Ishikawa (cell line): ENCODE data around the gene MYO16.

Experiments
- CEBPB ChIP-seq: IDR thresholded peaks from 2 replicates; pipeline ENCODE4 v1.6.1; 2012
- CREB1 ChIP-seq: IDR thresholded peaks from 2 replicates; pipeline ENCODE4 v1.6.1; 2012; ENCODE audit warnings: low read depth
- EGR1 ChIP-seq: IDR thresholded peaks from 2 replicates; pipeline ENCODE4 v1.6.1; 2012
- EP300 ChIP-seq: IDR thresholded peaks from 2 replicates; pipeline ENCODE4 v1.6.1; 2012; ENCODE audit warnings: borderline replicate concordance
- FOXM1 ChIP-seq: IDR thresholded peaks from 2 replicates; pipeline ENCODE4 v1.6.1; 2012; ENCODE audit warnings: low read depth, borderline replicate concordance
- NFIC ChIP-seq: IDR thresholded peaks from 2 replicates; pipeline ENCODE4 v1.6.1; 2012
- RAD21 ChIP-seq: IDR thresholded peaks from 2 replicates; pipeline ENCODE4 v1.6.1; 2012; ENCODE audit warnings: low read depth
- TAF1 ChIP-seq: IDR thresholded peaks from 2 replicates; pipeline ENCODE4 v1.6.1; 2012; ENCODE audit warnings: low read depth, mild to moderate bottlenecking
- TCF12 ChIP-seq: IDR thresholded peaks from 2 replicates; pipeline ENCODE4 v1.6.1; 2012; ENCODE audit warnings: low read depth
- TEAD4 ChIP-seq: IDR thresholded peaks from 2 replicates; pipeline ENCODE4 v1.6.1; 2012
- YY1 ChIP-seq: IDR thresholded peaks from 2 replicates; pipeline ENCODE4 v1.6.1; 2012; ENCODE audit warnings: low read depth
- ZBTB7A ChIP-seq: IDR thresholded peaks from 2 replicates; pipeline ENCODE4 v1.6.1; 2012; ENCODE audit warnings: low read depth
- TF ChIP-seq, protein P1 (sequence below): IDR thresholded peaks from 2 replicates; pipeline ENCODE4 v1.6.1; 2012; ENCODE audit warnings: low read depth, mild to moderate bottlenecking
- TF ChIP-seq, protein P2 (sequence below): IDR thresholded peaks from 2 replicates; pipeline ENCODE4 v1.6.1; 2012
- TF ChIP-seq, protein P3 (sequence below): IDR thresholded peaks from 2 replicates; pipeline ENCODE4 v1.6.1; 2012

MYO16 gene

DNA sequence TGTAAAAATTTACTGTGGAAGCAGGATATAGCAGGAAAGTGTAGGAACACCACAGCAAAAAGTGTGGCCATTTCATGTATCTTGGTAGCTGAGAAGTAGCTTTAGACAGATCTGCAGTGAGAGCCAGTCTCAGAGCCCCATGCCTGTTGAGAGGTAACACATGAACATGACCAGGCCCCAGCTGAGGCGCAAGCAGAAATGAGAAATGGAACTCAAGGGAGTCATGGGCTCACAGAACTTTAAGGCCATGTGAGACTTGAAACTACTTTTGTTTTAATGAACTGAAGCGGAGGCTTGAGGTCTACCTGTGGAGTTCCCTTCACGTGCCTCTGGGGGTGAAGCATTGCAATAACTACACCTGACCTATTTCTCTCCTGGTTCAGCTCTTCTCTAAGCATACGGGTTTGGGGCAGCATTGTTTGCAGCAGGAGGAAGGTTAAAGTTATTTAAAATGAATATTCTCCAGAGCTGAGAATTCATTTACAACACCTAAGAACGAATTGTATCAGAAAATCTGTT, 3.3 kb downstream of the MYO16 start:
- TF ChIP-seq, protein P1, sequence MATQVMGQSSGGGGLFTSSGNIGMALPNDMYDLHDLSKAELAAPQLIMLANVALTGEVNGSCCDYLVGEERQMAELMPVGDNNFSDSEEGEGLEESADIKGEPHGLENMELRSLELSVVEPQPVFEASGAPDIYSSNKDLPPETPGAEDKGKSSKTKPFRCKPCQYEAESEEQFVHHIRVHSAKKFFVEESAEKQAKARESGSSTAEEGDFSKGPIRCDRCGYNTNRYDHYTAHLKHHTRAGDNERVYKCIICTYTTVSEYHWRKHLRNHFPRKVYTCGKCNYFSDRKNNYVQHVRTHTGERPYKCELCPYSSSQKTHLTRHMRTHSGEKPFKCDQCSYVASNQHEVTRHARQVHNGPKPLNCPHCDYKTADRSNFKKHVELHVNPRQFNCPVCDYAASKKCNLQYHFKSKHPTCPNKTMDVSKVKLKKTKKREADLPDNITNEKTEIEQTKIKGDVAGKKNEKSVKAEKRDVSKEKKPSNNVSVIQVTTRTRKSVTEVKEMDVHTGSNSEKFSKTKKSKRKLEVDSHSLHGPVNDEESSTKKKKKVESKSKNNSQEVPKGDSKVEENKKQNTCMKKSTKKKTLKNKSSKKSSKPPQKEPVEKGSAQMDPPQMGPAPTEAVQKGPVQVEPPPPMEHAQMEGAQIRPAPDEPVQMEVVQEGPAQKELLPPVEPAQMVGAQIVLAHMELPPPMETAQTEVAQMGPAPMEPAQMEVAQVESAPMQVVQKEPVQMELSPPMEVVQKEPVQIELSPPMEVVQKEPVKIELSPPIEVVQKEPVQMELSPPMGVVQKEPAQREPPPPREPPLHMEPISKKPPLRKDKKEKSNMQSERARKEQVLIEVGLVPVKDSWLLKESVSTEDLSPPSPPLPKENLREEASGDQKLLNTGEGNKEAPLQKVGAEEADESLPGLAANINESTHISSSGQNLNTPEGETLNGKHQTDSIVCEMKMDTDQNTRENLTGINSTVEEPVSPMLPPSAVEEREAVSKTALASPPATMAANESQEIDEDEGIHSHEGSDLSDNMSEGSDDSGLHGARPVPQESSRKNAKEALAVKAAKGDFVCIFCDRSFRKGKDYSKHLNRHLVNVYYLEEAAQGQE: no peak
- TF ChIP-seq RAD21: no peak
- TF ChIP-seq, protein P2, sequence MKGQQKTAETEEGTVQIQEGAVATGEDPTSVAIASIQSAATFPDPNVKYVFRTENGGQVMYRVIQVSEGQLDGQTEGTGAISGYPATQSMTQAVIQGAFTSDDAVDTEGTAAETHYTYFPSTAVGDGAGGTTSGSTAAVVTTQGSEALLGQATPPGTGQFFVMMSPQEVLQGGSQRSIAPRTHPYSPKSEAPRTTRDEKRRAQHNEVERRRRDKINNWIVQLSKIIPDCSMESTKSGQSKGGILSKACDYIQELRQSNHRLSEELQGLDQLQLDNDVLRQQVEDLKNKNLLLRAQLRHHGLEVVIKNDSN: no peak
- TF ChIP-seq YY1: no peak
- no peak for TF ChIP-seq EGR1
- no peak for TF ChIP-seq FOXM1
- TF ChIP-seq CREB1: no peak
- TF ChIP-seq, protein P3, sequence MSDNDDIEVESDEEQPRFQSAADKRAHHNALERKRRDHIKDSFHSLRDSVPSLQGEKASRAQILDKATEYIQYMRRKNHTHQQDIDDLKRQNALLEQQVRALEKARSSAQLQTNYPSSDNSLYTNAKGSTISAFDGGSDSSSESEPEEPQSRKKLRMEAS: no peak
- TF ChIP-seq CEBPB: no peak

DNA sequence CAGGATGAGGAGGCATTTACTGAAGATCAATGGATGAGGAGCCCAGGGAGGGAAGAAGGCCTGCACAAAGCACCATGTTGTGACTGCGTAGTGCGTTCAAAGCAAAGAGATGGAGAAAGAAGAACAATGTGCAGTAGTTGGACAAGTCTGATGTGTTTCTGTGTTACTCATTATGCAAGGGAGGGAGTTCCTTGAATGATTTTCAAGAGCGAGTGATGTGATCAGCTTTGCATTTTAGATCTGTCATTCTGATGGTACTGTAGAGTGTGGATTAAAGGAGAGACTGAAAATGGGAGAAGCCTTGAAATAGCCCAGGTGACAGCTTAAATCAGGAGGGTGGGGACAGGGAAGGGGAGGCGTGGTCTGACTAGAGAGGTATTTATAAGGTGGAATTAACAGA, 9.5 kb downstream of the MYO16 start:
- TF ChIP-seq CEBPB: no peak
- no peak for TF ChIP-seq CREB1
- TF ChIP-seq TEAD4: no peak
- TF ChIP-seq TAF1: no peak

DNA sequence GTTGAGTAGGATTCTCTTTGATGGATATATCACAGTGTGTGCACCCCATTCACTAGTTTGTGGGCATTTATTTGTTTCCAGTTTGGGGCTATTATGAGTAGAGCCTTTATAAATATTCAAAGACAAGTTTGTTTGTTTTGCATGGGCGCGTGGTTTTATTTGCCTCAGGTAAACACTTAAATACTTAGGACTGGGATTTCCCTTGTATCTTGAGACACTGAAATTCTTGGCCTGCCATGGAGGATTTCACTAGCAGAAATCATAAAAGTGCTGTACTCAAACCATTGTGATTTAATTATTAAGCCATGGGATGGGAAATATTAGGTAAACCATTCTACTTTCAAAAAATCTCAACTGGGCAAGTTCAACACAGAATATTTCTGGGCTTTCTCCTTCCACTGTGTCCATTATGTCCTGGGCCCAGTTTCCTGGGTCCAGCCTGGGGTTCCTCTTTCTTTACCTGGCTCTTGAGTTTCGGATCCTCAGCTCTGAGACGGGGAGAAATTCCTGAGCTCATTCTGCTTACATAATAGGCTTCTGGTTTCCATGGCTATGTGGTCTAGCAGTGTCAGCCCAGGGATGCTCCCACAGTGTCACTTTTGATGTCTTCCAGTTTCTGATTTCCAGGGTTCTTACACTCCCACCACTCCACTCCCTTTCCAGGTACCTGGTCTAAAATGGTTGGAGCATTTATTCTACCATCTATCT, 14.4 kb downstream of the MYO16 start:
- TF ChIP-seq TEAD4 (no peak), TAF1 (no peak), YY1 (no peak), EGR1 (no peak), CREB1 (no peak), NFIC (no peak), FOXM1 (no peak), CEBPB (no peak), TCF12 (no peak), EP300 (no peak), RAD21 (no peak), ZBTB7A (no peak)
- TF ChIP-seq, protein P3: no peak
- TF ChIP-seq, protein P1: no peak
- TF ChIP-seq, protein P2: no peak

DNA sequence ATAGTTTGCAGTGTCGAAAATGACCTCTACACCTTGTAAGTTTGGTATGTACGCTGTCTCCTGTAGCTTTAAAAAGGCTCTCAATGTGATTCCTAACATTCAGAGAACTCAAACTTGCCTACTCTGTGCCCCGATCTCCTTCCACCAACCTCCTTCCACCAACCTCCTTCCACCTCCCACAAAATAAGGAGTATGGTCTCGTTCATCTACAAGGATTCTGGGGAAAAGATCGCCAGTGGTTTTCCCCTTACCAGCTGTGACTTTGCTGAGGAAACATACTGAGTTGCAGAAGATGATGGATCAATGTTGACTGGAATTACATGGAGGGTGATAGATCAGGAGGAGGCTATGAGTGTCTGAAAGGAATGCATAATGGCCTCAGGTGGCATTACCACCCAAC, 16.0 kb downstream of the MYO16 start:
- TF ChIP-seq TAF1 (no peak), CEBPB (no peak), TCF12 (no peak), ZBTB7A (no peak), YY1 (no peak), CREB1 (no peak), EGR1 (no peak), NFIC (no peak), RAD21 (no peak), FOXM1 (no peak), TEAD4 (no peak), EP300 (no peak)
- TF ChIP-seq, protein P2: no peak
- TF ChIP-seq, protein P3: no peak
- TF ChIP-seq, protein P1: no peak
